Measurements from ENCODE around the gene C19orf53. TPM values are rescaled to one million over a fixed set of nuclear protein-coding genes. Genes with fewer than 3 reads are reported as not detected.
"Not testable (repeated sequence)": the region's sequence is repeated elsewhere in the genome, so short reads cannot be mapped to it uniquely, and the experiment has no call there.

Gene C19orf53
- total and polyA plus RNA-seq, 2 donors (not counting 3 experiments of a cell fraction or from before 2014, with no cell fraction given) = 113 to 239 TPM

- no peaks in the 10 kb centered on the region for H3K9me1 ChIP-seq (replicated peaks; ENCODE audit: control insufficient read depth, extremely low read depth, insufficient read depth, low read length)
- peaks cover 22% of the 10 kb centered on the region for H3K79me2 ChIP-seq (ENCODE audit: control insufficient read depth, insufficient read depth, low read length)
- no peak overlapping the region for H3K4me3 ChIP-seq (replicated peaks in 1 of 3; ENCODE audit: insufficient read depth in 1 of 3, low read depth in 1 of 3, low read length in 3 of 3)
- no peak overlapping the region for H3K9ac ChIP-seq (replicated peaks; ENCODE audit: extremely low read depth, insufficient read depth, low read length)
- no peak overlapping the region for H2AFZ ChIP-seq (ENCODE audit: low read depth, low read length)
- TF ChIP-seq FOS (IDR thresholded peaks at IDR 0.05; ENCODE audit: borderline replicate concordance, insufficient read depth, low read length) = no peak
- TF ChIP-seq GATA2 (IDR thresholded peaks at IDR 0.05; ENCODE audit: insufficient read depth, insufficient read length, low read depth, low read length) = no peak
- no peak for TF ChIP-seq POLR2AphosphoS5 (IDR thresholded peaks at IDR 0.05; ENCODE audit: insufficient read depth, low read depth, low read length)
- TF ChIP-seq MYC (IDR thresholded peaks at IDR 0.05; ENCODE audit: low read depth, low read length) = no peak
- TF ChIP-seq POLR2A (IDR thresholded peaks at IDR 0.05; ENCODE audit: low read depth, low read length) = no peak
- no peak for TF ChIP-seq JUN (IDR thresholded peaks at IDR 0.05; ENCODE audit: borderline replicate concordance, insufficient read depth, insufficient read length, low read depth)
- TF ChIP-seq CTCF (IDR thresholded peaks at IDR 0.05; ENCODE audit: extremely low read depth in 1 of 2, insufficient read depth in 1 of 2, low read depth in 1 of 2, low read length in 2 of 2) = no peak
- TF ChIP-seq MAX (IDR thresholded peaks at IDR 0.05; ENCODE audit: insufficient read depth, insufficient read length) = no peak
- TF ChIP-seq EZH2 (IDR thresholded peaks at IDR 0.05; ENCODE audit: borderline replicate concordance, low read depth, low read length, severe bottlenecking) = no peak
- H3K4me2 ChIP-seq (ENCODE audit: insufficient read depth, low read length) = no peak overlapping the region
- no peaks in the 10 kb centered on the region for H3K9me3 ChIP-seq (replicated peaks; ENCODE audit: control insufficient read depth, insufficient read depth, low read length)
- no TSS peak for BruUV-seq (replicated peaks)
- dilution Hi-C loops (cut with MboI; ENCODE audit: extremely low pct_ligation_motif_present, low sequenced_read_pairs) = no loop called here
- DNase-seq (ENCODE audit: low read depth, low spot score) (no peak), FAIRE-seq (no peak)
- peaks cover 25% of the 10 kb centered on the region for H3K4me1 ChIP-seq (ENCODE audit: control insufficient read depth, extremely low read depth, insufficient read depth, low read length)
- H3K27me3 ChIP-seq (ENCODE audit: control insufficient read depth in 2 of 2, insufficient read depth in 2 of 2, low read length in 2 of 2) = no peaks in the 10 kb centered on the region
- H4K20me1 ChIP-seq (replicated peaks; ENCODE audit: control insufficient read depth, extremely low read depth, insufficient read depth, low read length) = no peaks in the 10 kb centered on the region
- H3K27ac ChIP-seq (ENCODE audit: insufficient read depth, low read depth, low read length) = no peak overlapping the region
- ChIA-PET CTCF (no interaction called here), POLR2A (no interaction called here)
- intact Hi-C loops (cut with micrococcal nuclease) = no loop called here
- H3K36me3 ChIP-seq (ENCODE audit: control insufficient read depth in 2 of 2, extremely low read depth in 1 of 2, insufficient read depth in 2 of 2, low read length in 2 of 2) = peaks cover 14 to 24% of the 10 kb centered on the region in 2 experiments
These were observed 4.6 kb downstream of the C19orf53 start for GRCh38 chr19:13778847-13779246.

GRCh38 chr19:13779794-13780193 is 5.5 kb downstream of the C19orf53 start:
- H3K9me3 ChIP-seq (replicated peaks; ENCODE audit: control insufficient read depth, insufficient read depth, low read length); DNase-seq (ENCODE audit: low read depth, low spot score); H3K27ac ChIP-seq (ENCODE audit: insufficient read depth, low read depth, low read length); BruUV-seq (replicated peaks); CTCF ChIA-PET; H3K4me3 ChIP-seq (replicated peaks in 1 of 3; ENCODE audit: insufficient read depth in 1 of 3, low read depth in 1 of 3, low read length in 3 of 3); H3K9me1 ChIP-seq (replicated peaks; ENCODE audit: control insufficient read depth, extremely low read depth, insufficient read depth, low read length); H3K4me2 ChIP-seq (ENCODE audit: insufficient read depth, low read length); FAIRE-seq; dilution Hi-C loops (cut with MboI; ENCODE audit: extremely low pct_ligation_motif_present, low sequenced_read_pairs); H3K27me3 ChIP-seq (ENCODE audit: control insufficient read depth in 2 of 2, insufficient read depth in 2 of 2, low read length in 2 of 2); H4K20me1 ChIP-seq (replicated peaks; ENCODE audit: control insufficient read depth, extremely low read depth, insufficient read depth, low read length); H3K9ac ChIP-seq (replicated peaks; ENCODE audit: extremely low read depth, insufficient read depth, low read length); H2AFZ ChIP-seq (ENCODE audit: low read depth, low read length); POLR2A ChIA-PET: not testable (repeated sequence)
- Histone ChIP-seq H3K4me1 (ENCODE audit: control insufficient read depth, extremely low read depth, insufficient read depth, low read length) (peaks cover 27% of the 10 kb centered on the region), H3K36me3 (ENCODE audit: control insufficient read depth in 2 of 2, extremely low read depth in 1 of 2, insufficient read depth in 2 of 2, low read length in 2 of 2) (peaks cover 14 to 24% of the 10 kb centered on the region in 2 experiments), H3K79me2 (ENCODE audit: control insufficient read depth, insufficient read depth, low read length) (peaks cover 18% of the 10 kb centered on the region)
- intact Hi-C loops (cut with micrococcal nuclease) = loop anchor here (5.0 kb wide), 1 partner anchor 47 kb away; no protein-coding TSS in a partner anchor
